Nephron progenitor cell (in vitro differentiated cells): ENCODE results near the gene CUL3.

Source experiments
- DNase-seq: peaks from one replicate; pipeline ENCODE4 v3.0.0; 2021
- H3K27ac Mint-ChIP-seq: 2 replicates; pipeline ENCODE4 v1.8.0; 2021; ENCODE audit warnings: mild to moderate bottlenecking, moderate library complexity, mixed read lengths
- H3K27me3 Mint-ChIP-seq: 2 replicates; pipeline ENCODE4 v1.8.0; 2021; ENCODE audit warnings: mild to moderate bottlenecking, low read depth, mixed read lengths; ENCODE audit not compliant: poor library complexity
- H3K36me3 Mint-ChIP-seq: 2 replicates; pipeline ENCODE4 v1.8.0; 2021; ENCODE audit warnings: low read depth, mixed read lengths
- H3K4me1 Mint-ChIP-seq: 2 replicates; pipeline ENCODE4 v1.8.0; 2021; ENCODE audit warnings: mixed read lengths
- H3K4me3 Mint-ChIP-seq: 2 replicates; pipeline ENCODE4 v1.8.0; 2021; ENCODE audit warnings: mild to moderate bottlenecking, moderate library complexity, mixed read lengths
- H3K9me3 Mint-ChIP-seq: 2 replicates; pipeline ENCODE4 v1.8.0; 2021; ENCODE audit warnings: mild to moderate bottlenecking, moderate library complexity, mixed read lengths
- TF ChIP-seq, protein P1 (sequence below): fragments of 200-600 bp; sonication (generic); IDR thresholded peaks from 2 replicates; pipeline ENCODE4 v1.5.0; 2021; ENCODE audit warnings: antibody characterized with exemption

The CUL3 gene

GRCh38 chr2:224598678-224599077 is 13.5 kb upstream of the CUL3 start:
- H3K27ac Mint-ChIP-seq = no peak overlapping the region
- no peaks in the 10 kb centered on the region for H3K27me3 Mint-ChIP-seq
- TF ChIP-seq, protein P1, sequence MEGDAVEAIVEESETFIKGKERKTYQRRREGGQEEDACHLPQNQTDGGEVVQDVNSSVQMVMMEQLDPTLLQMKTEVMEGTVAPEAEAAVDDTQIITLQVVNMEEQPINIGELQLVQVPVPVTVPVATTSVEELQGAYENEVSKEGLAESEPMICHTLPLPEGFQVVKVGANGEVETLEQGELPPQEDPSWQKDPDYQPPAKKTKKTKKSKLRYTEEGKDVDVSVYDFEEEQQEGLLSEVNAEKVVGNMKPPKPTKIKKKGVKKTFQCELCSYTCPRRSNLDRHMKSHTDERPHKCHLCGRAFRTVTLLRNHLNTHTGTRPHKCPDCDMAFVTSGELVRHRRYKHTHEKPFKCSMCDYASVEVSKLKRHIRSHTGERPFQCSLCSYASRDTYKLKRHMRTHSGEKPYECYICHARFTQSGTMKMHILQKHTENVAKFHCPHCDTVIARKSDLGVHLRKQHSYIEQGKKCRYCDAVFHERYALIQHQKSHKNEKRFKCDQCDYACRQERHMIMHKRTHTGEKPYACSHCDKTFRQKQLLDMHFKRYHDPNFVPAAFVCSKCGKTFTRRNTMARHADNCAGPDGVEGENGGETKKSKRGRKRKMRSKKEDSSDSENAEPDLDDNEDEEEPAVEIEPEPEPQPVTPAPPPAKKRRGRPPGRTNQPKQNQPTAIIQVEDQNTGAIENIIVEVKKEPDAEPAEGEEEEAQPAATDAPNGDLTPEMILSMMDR = no peak
- H3K36me3 Mint-ChIP-seq = no peaks in the 10 kb centered on the region
- peaks cover 10% of the 10 kb centered on the region for H3K9me3 Mint-ChIP-seq
- no peak for DNase-seq
- H3K4me3 Mint-ChIP-seq = no peak overlapping the region
- peaks cover 23% of the 10 kb centered on the region for H3K4me1 Mint-ChIP-seq

GRCh38 chr2:224596289-224596688 is 11.1 kb upstream of the CUL3 start:
- Mint-ChIP-seq H3K4me1 (peaks cover 8% of the 10 kb centered on the region), H3K9me3 (peaks cover 3% of the 10 kb centered on the region), H3K36me3 (no peaks in the 10 kb centered on the region), H3K27me3 (no peaks in the 10 kb centered on the region), H3K27ac (no peak overlapping the region), H3K4me3 (no peak overlapping the region)
- no peak for DNase-seq
- TF ChIP-seq, protein P1 = no peak

GRCh38 chr2:224595518-224595917 is 10.4 kb upstream of the CUL3 start:
- no peak for DNase-seq
- Mint-ChIP-seq H3K36me3 (no peaks in the 10 kb centered on the region), H3K27ac (peak overlapping the region; percentile 14), H3K27me3 (no peaks in the 10 kb centered on the region), H3K4me1 (peaks cover 8% of the 10 kb centered on the region), H3K9me3 (peaks cover 3% of the 10 kb centered on the region), H3K4me3 (no peak overlapping the region)
- TF ChIP-seq, protein P1 = no peak

- Mint-ChIP-seq H3K9me3 (peaks cover 3% of the 10 kb centered on the region), H3K4me1 (peaks cover 8% of the 10 kb centered on the region), H3K4me3 (no peak overlapping the region), H3K36me3 (no peaks in the 10 kb centered on the region), H3K27ac (no peak overlapping the region), H3K27me3 (no peaks in the 10 kb centered on the region)
- TF ChIP-seq, protein P1 = no peak
- DNase-seq = no peak
Measured at GRCh38 chr2:224594840-224595239, 9.7 kb upstream of the CUL3 start.

GRCh38 chr2:224591220-224591619 is 6.1 kb upstream of the CUL3 start:
- H3K27me3 Mint-ChIP-seq = no peaks in the 10 kb centered on the region
- DNase-seq = no peak
- TF ChIP-seq, protein P1 = no peak
- no peak overlapping the region for H3K27ac Mint-ChIP-seq
- H3K4me3 Mint-ChIP-seq = no peak overlapping the region
- H3K9me3 Mint-ChIP-seq = peaks cover 3% of the 10 kb centered on the region
- H3K4me1 Mint-ChIP-seq = peaks cover 16% of the 10 kb centered on the region
- no peaks in the 10 kb centered on the region for H3K36me3 Mint-ChIP-seq

GRCh38 chr2:224586127-224586695 is 1.0 kb upstream of the CUL3 start:
- Mint-ChIP-seq H3K27ac (no peak overlapping the region), H3K9me3 (peaks cover 3% of the 10 kb centered on the region), H3K4me3 (peak overlapping the region; percentile 95), H3K27me3 (no peaks in the 10 kb centered on the region), H3K36me3 (peaks cover 24% of the 10 kb centered on the region), H3K4me1 (peaks cover 30% of the 10 kb centered on the region)
- DNase-seq = no peak
- TF ChIP-seq, protein P1 = no peak
